ENCODE results near the gene C1D.

- no peak for TF ChIP-seq CTCF (IDR thresholded peaks at IDR 0.05)
- TF ChIP-seq POLR2A (IDR thresholded peaks at IDR 0.05): no peak
Measured at GRCh38 chr2:67999332-67999731, 63.5 kb downstream of the C1D start.

Data from esophagus squamous epithelium (tissue), 4 donors.